NB4 (cell line): ENCODE measurements around the gene FER.

Experiments
- MYC ChIP-seq: IDR thresholded peaks from 2 replicates; pipeline ENCODE4 v1.6.1; 2011; ENCODE audit warnings: low read depth, low read length
- POLR2A ChIP-seq: IDR thresholded peaks from 2 replicates; pipeline ENCODE4 v1.6.1; 2011; ENCODE audit warnings: mild to moderate bottlenecking; ENCODE audit not compliant: insufficient read length; ENCODE audit errors: extremely low read depth
- TF ChIP-seq, protein P1 (sequence below): IDR thresholded peaks from one replicate; pipeline ENCODE4 v1.5.1; 2012; ENCODE audit warnings: low read depth, low read length
- TF ChIP-seq, protein P2 (sequence below): IDR thresholded peaks from 2 replicates; pipeline ENCODE4 v1.6.1; 2011; ENCODE audit warnings: low read depth, low read length

DNA sequence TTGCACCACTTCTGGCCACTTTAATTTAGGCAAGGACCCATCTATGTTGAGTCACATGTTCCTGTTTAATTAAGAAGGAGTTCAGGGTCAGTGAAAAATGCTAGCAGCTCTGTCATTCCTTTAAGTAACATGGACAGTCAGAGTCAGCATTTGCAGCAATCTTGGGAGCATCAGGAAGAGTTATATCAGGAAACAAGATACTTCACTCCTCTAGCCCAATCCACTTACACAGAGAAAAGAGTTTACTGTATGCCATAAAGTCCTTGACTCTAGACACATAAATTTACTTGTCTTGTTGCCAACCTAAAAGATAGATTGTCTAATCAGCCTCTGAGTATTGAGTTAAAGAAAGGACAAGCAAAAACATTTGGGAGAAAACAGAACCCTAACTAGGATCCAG is 395.3 kb downstream of the FER start:
- TF ChIP-seq, protein P1, sequence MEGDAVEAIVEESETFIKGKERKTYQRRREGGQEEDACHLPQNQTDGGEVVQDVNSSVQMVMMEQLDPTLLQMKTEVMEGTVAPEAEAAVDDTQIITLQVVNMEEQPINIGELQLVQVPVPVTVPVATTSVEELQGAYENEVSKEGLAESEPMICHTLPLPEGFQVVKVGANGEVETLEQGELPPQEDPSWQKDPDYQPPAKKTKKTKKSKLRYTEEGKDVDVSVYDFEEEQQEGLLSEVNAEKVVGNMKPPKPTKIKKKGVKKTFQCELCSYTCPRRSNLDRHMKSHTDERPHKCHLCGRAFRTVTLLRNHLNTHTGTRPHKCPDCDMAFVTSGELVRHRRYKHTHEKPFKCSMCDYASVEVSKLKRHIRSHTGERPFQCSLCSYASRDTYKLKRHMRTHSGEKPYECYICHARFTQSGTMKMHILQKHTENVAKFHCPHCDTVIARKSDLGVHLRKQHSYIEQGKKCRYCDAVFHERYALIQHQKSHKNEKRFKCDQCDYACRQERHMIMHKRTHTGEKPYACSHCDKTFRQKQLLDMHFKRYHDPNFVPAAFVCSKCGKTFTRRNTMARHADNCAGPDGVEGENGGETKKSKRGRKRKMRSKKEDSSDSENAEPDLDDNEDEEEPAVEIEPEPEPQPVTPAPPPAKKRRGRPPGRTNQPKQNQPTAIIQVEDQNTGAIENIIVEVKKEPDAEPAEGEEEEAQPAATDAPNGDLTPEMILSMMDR, result no peak
- TF ChIP-seq POLR2A, result no peak
- TF ChIP-seq MYC, result no peak
- TF ChIP-seq, protein P2, sequence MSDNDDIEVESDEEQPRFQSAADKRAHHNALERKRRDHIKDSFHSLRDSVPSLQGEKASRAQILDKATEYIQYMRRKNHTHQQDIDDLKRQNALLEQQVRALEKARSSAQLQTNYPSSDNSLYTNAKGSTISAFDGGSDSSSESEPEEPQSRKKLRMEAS, result no peak
